K562 (cell line): ENCODE results near the gene PREP.

Experiments
- CHD1 ChIP-seq: fragments of 200-600 bp; sonication (generic); IDR thresholded peaks from one replicate; pipeline ENCODE4 v1.6.1; 2012; ENCODE audit warnings: mild to moderate bottlenecking, moderate library complexity, low read length, inconsistent platforms
- CTCF ChIP-seq, 3 experiments: IDR thresholded peaks in 2 of 3; conservative IDR thresholded peaks in 1 of 3; 2 replicates each; pipeline ENCODE4 v1.5.1; 2011 to 2012; ENCODE audit warnings: low read length in 3 of 3, mild to moderate bottlenecking in 3 of 3, control low read depth in 2 of 3, improper control_type of control experiment in 1 of 3, inconsistent platforms in 1 of 3, low read depth in 1 of 3, mixed read lengths in 1 of 3, moderate library complexity in 1 of 3; ENCODE audit not compliant: insufficient read depth in 2 of 3
- GATAD2B ChIP-seq: fragments of 450-650 bp; IDR thresholded peaks from 2 replicates; pipeline ENCODE4 v1.6.1; 2017; ENCODE audit warnings: mild to moderate bottlenecking, borderline replicate concordance
- KAT8 ChIP-seq: fragments of 450-650 bp; IDR thresholded peaks from 2 replicates; pipeline ENCODE4 v1.6.1; 2016; ENCODE audit warnings: low read depth, mild to moderate bottlenecking
- POLR2G ChIP-seq: fragments of 200-400 bp; formaldehyde crosslinking; IDR thresholded peaks from 2 replicates; pipeline ENCODE4 v1.6.1; 2017; ENCODE audit warnings: low read depth, mild to moderate bottlenecking, antibody characterized with exemption, low read length, moderate library complexity
- RFX5 ChIP-seq: IDR thresholded peaks from 2 replicates; pipeline ENCODE4 v1.6.1; 2011; ENCODE audit warnings: low read depth, mild to moderate bottlenecking, improper control_type of control experiment, low read length
- TAF1 ChIP-seq: IDR thresholded peaks from 2 replicates; pipeline ENCODE4 v1.6.1; 2011; ENCODE audit warnings: mild to moderate bottlenecking, low read length, moderate library complexity; ENCODE audit not compliant: insufficient read depth, control insufficient read depth, severe bottlenecking; ENCODE audit errors: extremely low read depth
- THAP12 ChIP-seq: fragments of 250-450 bp; sonication (Bioruptor Pico); IDR thresholded peaks from 2 replicates; pipeline ENCODE4 v1.9.0; 2021; ENCODE audit warnings: mild to moderate bottlenecking, inconsistent platforms
- ZBTB33 ChIP-seq: sonication (generic); formaldehyde crosslinking; IDR thresholded peaks from 2 replicates; pipeline ENCODE4 v1.8.1; 2023; ENCODE audit warnings: mild to moderate bottlenecking, missing genetic modification reagents
- ZFX ChIP-seq: sonication (generic); formaldehyde crosslinking; IDR thresholded peaks from 2 replicates; pipeline ENCODE4 v1.8.0; 2022; ENCODE audit warnings: mild to moderate bottlenecking, missing genetic modification reagents, moderate library complexity
- ZNF165 ChIP-seq: fragments of 250-450 bp; sonication (Bioruptor Pico); IDR thresholded peaks from 2 replicates; pipeline ENCODE4 v1.4.0; 2020; ENCODE audit warnings: borderline replicate concordance

- TF ChIP-seq POLR2G, result no peak
- TF ChIP-seq CTCF (IDR thresholded peaks at IDR 0.05 in 2 of 3, conservative IDR thresholded peaks at IDR 0.05 in 1 of 3; ENCODE audit: insufficient read depth in 2 of 3, low read depth in 1 of 3, low read length in 3 of 3), result no peak
- no peak for TF ChIP-seq KAT8
- TF ChIP-seq THAP12, result no peak
- TF ChIP-seq ZFX (CRISPR knock-in tag), result no peak
- no peak for TF ChIP-seq RFX5
- TF ChIP-seq TAF1, result no peak
- no peak for TF ChIP-seq GATAD2B
- no peak for TF ChIP-seq ZNF165 (CRISPR knock-in tag)
- TF ChIP-seq ZBTB33 (CRISPR knock-in tag), result no peak
- TF ChIP-seq CHD1, result no peak
Measured at GRCh38 chr6:105310371-105310770, 92.5 kb downstream of the PREP start.
